NK-92 treated with Interleukin-12 subunit alpha and Interleukin-12 subunit beta, amount 100 ng/mL, for 24 hours (cell line): Measurements from ENCODE around the gene ZNF586.
"Not testable (repeated sequence)": the region's sequence is repeated elsewhere in the genome, so short reads cannot be mapped to it uniquely, and the experiment has no call there.

Experiments
- DNase-seq: peaks from one replicate; lab custom pipeline; 2025; lab: John Stamatoyannopoulos, UW

ZNF586 gene

DNA sequence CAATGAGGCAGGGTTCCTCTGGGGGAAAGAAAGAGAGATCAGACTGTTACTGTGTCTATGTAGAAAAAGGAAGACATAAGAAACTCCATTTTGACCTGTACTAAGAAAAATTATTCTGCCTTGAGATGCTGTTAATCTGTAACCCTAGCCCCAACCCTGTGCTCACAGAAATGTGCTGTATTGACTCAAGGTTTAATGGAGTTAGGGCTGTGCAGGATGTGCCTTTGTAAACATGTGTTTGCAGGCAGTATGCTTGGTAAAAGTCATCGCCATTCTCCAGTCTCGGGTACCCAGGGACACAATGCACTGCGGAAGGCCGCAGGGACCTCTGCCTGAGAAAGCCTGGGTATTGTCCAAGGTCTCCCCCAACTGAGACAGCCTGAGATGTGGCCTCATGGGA lies 54.1 kb downstream of the ZNF586 start:
- not testable (repeated sequence) for DNase-seq

DNA sequence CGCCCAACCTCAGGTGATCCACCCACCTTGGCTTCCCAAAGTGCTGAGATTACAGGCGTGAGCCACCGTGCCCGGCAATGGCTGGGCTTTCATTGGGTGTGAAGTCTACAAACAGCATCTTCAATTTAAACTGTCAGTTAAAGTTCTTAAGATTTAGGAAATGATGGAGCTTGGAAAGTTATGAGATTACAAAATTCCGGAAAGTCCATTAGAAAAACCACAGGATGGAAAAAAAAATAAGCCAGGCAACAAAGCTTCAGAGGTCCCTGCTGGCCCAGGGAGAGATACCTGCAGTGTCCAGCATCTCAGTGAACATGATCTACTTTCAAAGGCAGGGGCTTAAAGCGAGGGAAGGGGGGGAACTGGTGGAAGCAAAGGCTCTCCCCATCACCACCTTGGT lies 56.0 kb downstream of the ZNF586 start:
- no peak for DNase-seq

DNA sequence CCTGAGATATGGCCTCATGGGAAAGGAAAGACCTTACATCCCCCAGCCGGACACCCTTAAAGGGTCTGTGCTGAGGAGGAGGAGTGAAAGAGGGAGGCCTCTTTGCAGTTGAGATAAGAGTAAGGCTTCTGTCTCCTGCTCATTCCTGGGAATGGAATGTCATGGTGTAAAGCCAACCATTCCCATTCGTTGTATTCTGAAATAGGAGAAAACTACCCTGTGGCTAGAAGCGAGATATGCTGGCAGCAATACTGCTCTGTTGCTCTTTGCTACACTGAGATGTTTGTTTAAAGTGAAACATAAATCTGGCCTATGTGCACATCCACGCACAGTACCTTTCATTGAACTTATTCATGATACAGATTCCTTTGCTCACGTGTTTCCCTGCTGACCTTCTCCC lies 59.8 kb downstream of the ZNF586 start:
- DNase-seq, result no peak

DNA sequence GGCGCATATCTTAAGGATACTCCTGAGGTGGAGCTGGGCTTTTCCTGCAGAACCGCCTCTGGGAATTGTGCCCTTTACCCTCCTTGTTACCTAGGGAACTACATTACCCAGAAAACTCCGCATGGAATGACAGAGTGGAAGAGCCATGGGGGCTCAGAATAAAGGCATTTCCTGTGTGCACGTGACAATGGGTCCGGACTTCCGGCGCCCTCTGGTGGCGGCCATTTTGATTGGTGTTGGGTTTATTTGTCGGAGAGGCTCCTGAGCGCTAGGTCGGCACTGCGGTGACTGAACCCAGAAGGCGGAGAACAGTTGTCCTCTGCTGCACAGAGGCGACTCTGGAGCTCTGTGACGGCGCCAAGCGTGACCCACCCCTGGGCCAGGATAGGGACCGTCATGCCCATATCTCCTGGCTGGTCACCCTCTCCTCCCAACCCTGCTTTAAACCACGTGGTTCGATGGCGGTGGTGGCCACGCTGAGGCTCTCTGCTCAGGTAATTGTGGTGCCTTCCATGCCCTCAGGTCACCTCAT lies 60.7 kb downstream of the ZNF586 start, which contains the start of gene ZNF587B:
TSS of gene ZNF587B (plus strand) at position 229 of the 532 bp plus-strand sequence. CDS start at position 459, 230 bp downstream.
- no peak for DNase-seq
